Measurements from ENCODE around the gene ALDH3B2.

The ALDH3B2 gene

GRCh38 chr11:67657300-67657699 lies 17.1 kb downstream of the ALDH3B2 start:
- Histone ChIP-seq H3K27me3 (ENCODE audit: low read depth, low read length) (no peaks in the 10 kb centered on the region), H3K4me3 (ENCODE audit: low read depth in 1 of 2, low read length in 2 of 2) (no peak overlapping the region), H3K27ac (ENCODE audit: low read length) (no peak overlapping the region), H3K4me1 (ENCODE audit: control insufficient read depth in 1 of 2, insufficient read depth in 2 of 2, low read length in 2 of 2) (no peaks in the 10 kb centered on the region), H3K9me3 (ENCODE audit: control insufficient read depth in 1 of 2, low read length in 2 of 2) (no peaks in the 10 kb centered on the region), H3K36me3 (ENCODE audit: control insufficient read depth in 1 of 2, insufficient read depth in 2 of 2, low read length in 2 of 2) (no peaks in the 10 kb centered on the region)

- Histone ChIP-seq H3K27me3 (ENCODE audit: low read depth, low read length) (no peaks in the 10 kb centered on the region), H3K27ac (ENCODE audit: low read length) (no peak overlapping the region), H3K36me3 (ENCODE audit: control insufficient read depth in 1 of 2, insufficient read depth in 2 of 2, low read length in 2 of 2) (no peaks in the 10 kb centered on the region), H3K9me3 (ENCODE audit: control insufficient read depth in 1 of 2, low read length in 2 of 2) (no peaks in the 10 kb centered on the region), H3K4me3 (ENCODE audit: low read depth in 1 of 2, low read length in 2 of 2) (no peak overlapping the region), H3K4me1 (ENCODE audit: control insufficient read depth in 1 of 2, insufficient read depth in 2 of 2, low read length in 2 of 2) (no peaks in the 10 kb centered on the region)
Measured at GRCh38 chr11:67656278-67656922, 18.0 kb downstream of the ALDH3B2 start.

GRCh38 chr11:67654225-67654624 lies 20.2 kb downstream of the ALDH3B2 start:
- H3K9me3 ChIP-seq (ENCODE audit: control insufficient read depth in 1 of 2, low read length in 2 of 2): no peaks in the 10 kb centered on the region
- no peaks in the 10 kb centered on the region for H3K36me3 ChIP-seq (ENCODE audit: control insufficient read depth in 1 of 2, insufficient read depth in 2 of 2, low read length in 2 of 2)
- H3K27me3 ChIP-seq (ENCODE audit: low read depth, low read length): no peaks in the 10 kb centered on the region
- no peaks in the 10 kb centered on the region for H3K4me1 ChIP-seq (ENCODE audit: control insufficient read depth in 1 of 2, insufficient read depth in 2 of 2, low read length in 2 of 2)
- no peak overlapping the region for H3K4me3 ChIP-seq (ENCODE audit: low read depth in 1 of 2, low read length in 2 of 2)
- H3K27ac ChIP-seq (ENCODE audit: low read length): no peak overlapping the region

GRCh38 chr11:67652965-67653845 lies 21.2 kb downstream of the ALDH3B2 start:
- no peaks in the 10 kb centered on the region for H3K27me3 ChIP-seq (ENCODE audit: low read depth, low read length)
- H3K9me3 ChIP-seq (ENCODE audit: control insufficient read depth in 1 of 2, low read length in 2 of 2): no peaks in the 10 kb centered on the region
- no peaks in the 10 kb centered on the region for H3K36me3 ChIP-seq (ENCODE audit: control insufficient read depth in 1 of 2, insufficient read depth in 2 of 2, low read length in 2 of 2)
- no peak overlapping the region for H3K27ac ChIP-seq (ENCODE audit: low read length)
- no peaks in the 10 kb centered on the region for H3K4me1 ChIP-seq (ENCODE audit: control insufficient read depth in 1 of 2, insufficient read depth in 2 of 2, low read length in 2 of 2)
- H3K4me3 ChIP-seq (ENCODE audit: low read depth in 1 of 2, low read length in 2 of 2): no peak overlapping the region

- H3K27me3 ChIP-seq (ENCODE audit: low read depth, low read length): no peaks in the 10 kb centered on the region
- no peak overlapping the region for H3K4me3 ChIP-seq (ENCODE audit: low read depth in 1 of 2, low read length in 2 of 2)
- H3K36me3 ChIP-seq (ENCODE audit: control insufficient read depth in 1 of 2, insufficient read depth in 2 of 2, low read length in 2 of 2): no peaks in the 10 kb centered on the region
- H3K27ac ChIP-seq (ENCODE audit: low read length): no peak overlapping the region
- no peaks in the 10 kb centered on the region for H3K9me3 ChIP-seq (ENCODE audit: control insufficient read depth in 1 of 2, low read length in 2 of 2)
- H3K4me1 ChIP-seq (ENCODE audit: control insufficient read depth in 1 of 2, insufficient read depth in 2 of 2, low read length in 2 of 2): no peaks in the 10 kb centered on the region
Measured at GRCh38 chr11:67651976-67652781, 22.2 kb downstream of the ALDH3B2 start.

GRCh38 chr11:67649634-67650510 lies 24.6 kb downstream of the ALDH3B2 start:
- Histone ChIP-seq H3K4me3 (ENCODE audit: low read depth in 1 of 2, low read length in 2 of 2) (peak overlapping the region; percentile 36 to 50), H3K36me3 (ENCODE audit: control insufficient read depth in 1 of 2, insufficient read depth in 2 of 2, low read length in 2 of 2) (no peaks in the 10 kb centered on the region), H3K4me1 (ENCODE audit: control insufficient read depth in 1 of 2, insufficient read depth in 2 of 2, low read length in 2 of 2) (no peaks in the 10 kb centered on the region), H3K27me3 (ENCODE audit: low read depth, low read length) (no peaks in the 10 kb centered on the region), H3K27ac (ENCODE audit: low read length) (peak overlapping the region; percentile 16), H3K9me3 (ENCODE audit: control insufficient read depth in 1 of 2, low read length in 2 of 2) (no peaks in the 10 kb centered on the region)

GRCh38 chr11:67648796-67649613 lies 25.4 kb downstream of the ALDH3B2 start:
- no peak overlapping the region for H3K27ac ChIP-seq (ENCODE audit: low read length)
- H3K27me3 ChIP-seq (ENCODE audit: low read depth, low read length): no peaks in the 10 kb centered on the region
- H3K36me3 ChIP-seq (ENCODE audit: control insufficient read depth in 1 of 2, insufficient read depth in 2 of 2, low read length in 2 of 2): no peaks in the 10 kb centered on the region
- no peaks in the 10 kb centered on the region for H3K4me1 ChIP-seq (ENCODE audit: control insufficient read depth in 1 of 2, insufficient read depth in 2 of 2, low read length in 2 of 2)
- H3K4me3 ChIP-seq (ENCODE audit: low read depth in 1 of 2, low read length in 2 of 2): no peak overlapping the region
- no peaks in the 10 kb centered on the region for H3K9me3 ChIP-seq (ENCODE audit: control insufficient read depth in 1 of 2, low read length in 2 of 2)

GRCh38 chr11:67648140-67648795 lies 26.2 kb downstream of the ALDH3B2 start:
- Histone ChIP-seq H3K36me3 (ENCODE audit: control insufficient read depth in 1 of 2, insufficient read depth in 2 of 2, low read length in 2 of 2) (no peaks in the 10 kb centered on the region), H3K9me3 (ENCODE audit: control insufficient read depth in 1 of 2, low read length in 2 of 2) (no peaks in the 10 kb centered on the region), H3K27me3 (ENCODE audit: low read depth, low read length) (no peaks in the 10 kb centered on the region), H3K27ac (ENCODE audit: low read length) (no peak overlapping the region), H3K4me3 (ENCODE audit: low read depth in 1 of 2, low read length in 2 of 2) (no peak overlapping the region), H3K4me1 (ENCODE audit: control insufficient read depth in 1 of 2, insufficient read depth in 2 of 2, low read length in 2 of 2) (no peaks in the 10 kb centered on the region)

- H3K9me3 ChIP-seq (ENCODE audit: control insufficient read depth in 1 of 2, low read length in 2 of 2): no peaks in the 10 kb centered on the region
- H3K36me3 ChIP-seq (ENCODE audit: control insufficient read depth in 1 of 2, insufficient read depth in 2 of 2, low read length in 2 of 2): no peaks in the 10 kb centered on the region
- H3K4me1 ChIP-seq (ENCODE audit: control insufficient read depth in 1 of 2, insufficient read depth in 2 of 2, low read length in 2 of 2): no peaks in the 10 kb centered on the region
- no peak overlapping the region for H3K27ac ChIP-seq (ENCODE audit: low read length)
- no peaks in the 10 kb centered on the region for H3K27me3 ChIP-seq (ENCODE audit: low read depth, low read length)
- H3K4me3 ChIP-seq (ENCODE audit: low read depth in 1 of 2, low read length in 2 of 2): no peak overlapping the region
Measured at GRCh38 chr11:67647471-67647870, 27.0 kb downstream of the ALDH3B2 start.

Data from muscle layer of duodenum (tissue), 2 donors.